ENCODE results near the gene PPP1R13B.
"Not testable (repeated sequence)": the region's sequence is repeated elsewhere in the genome, so short reads cannot be mapped to it uniquely, and the experiment has no call there.

The PPP1R13B gene

DNA sequence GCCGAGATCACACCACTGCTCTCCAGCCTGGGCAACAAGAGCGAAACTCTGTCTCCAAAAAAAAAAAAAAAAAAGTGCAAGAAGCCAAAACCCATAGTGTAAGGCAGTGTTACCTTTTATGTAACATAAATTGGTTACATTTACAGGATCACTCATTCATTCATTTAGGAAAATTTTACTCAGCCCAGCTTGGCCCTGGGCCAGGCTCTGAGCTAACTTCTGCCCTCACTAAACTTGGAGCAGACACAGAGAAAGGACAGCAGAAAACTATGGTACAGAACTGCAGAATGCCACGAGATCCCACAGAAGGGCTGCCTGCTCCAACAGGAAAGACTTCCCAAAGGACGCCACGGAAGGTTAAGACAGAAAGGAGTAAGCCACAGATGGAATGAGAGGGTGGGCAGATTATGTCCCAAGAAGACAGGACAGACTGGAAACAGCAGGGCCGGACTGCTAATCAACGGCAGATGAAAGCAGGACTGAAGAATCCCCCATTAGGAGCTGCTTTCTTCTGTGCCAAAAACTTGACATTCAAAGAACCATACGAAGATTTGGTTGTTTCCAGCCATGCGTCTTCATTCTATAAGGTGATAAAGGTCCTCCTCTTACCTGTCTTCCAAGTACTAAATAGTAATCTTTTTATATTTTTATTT lies 18.9 kb downstream of the PPP1R13B start:
- no peak for DNase-seq

DNA sequence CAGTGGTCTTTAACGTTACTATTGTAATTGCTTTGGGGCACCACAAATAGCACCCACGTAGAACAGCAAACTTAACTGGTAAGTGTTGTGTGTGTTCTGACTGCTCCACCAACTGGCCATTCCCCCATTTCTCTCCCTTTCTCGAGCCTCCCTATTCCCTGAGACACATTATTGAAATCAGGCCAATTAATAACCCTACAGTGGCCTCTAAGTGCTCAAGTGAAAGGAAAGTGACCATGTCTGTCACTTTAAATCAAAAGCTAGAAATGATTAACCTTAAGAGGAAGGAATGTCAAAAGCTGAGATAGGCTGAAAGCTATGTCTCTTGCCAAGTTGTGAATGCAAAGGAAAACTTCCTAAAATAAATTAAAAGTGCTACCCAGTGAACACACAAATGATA lies 22.3 kb downstream of the PPP1R13B start:
- DNase-seq, result no peak

DNA sequence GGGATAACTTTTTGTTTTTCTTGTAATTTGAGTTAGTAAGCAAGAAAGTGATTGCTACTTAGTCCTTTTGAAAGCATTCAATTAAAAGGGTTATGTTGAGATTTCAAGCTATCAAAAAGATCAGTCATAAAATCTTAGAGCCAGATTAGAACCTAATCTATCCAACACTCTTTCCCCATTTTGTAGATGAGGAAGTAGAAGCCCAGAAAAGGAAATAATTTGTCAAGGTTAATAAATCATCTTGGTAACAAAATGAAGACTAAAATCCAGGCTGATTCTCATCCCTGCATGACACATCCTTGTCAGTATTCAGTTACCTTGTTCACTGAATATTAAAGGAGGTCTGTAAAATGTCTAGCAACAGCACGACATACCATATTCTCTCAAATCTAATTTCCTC lies 26.5 kb downstream of the PPP1R13B start:
- DNase-seq, result no peak

DNA sequence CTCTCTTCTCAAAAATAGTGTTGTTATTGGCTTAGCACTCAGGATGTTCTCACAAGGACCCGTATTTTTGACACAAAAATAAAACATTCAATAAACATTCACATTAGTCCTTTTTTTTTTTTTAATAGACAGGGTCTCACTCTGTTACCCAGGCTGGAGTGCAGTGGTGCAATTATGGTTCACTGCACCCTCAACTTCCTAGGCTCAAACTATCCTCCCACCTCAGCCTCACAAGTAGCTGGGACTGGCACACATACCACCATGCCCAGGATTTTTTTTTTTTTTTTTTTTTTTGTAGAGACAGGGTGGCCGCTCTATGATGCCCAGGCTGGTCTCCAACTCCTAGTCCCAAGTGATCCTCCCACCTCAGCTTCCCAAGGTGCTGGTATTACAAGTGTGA lies 27.0 kb downstream of the PPP1R13B start:
- DNase-seq, result no peak

DNA sequence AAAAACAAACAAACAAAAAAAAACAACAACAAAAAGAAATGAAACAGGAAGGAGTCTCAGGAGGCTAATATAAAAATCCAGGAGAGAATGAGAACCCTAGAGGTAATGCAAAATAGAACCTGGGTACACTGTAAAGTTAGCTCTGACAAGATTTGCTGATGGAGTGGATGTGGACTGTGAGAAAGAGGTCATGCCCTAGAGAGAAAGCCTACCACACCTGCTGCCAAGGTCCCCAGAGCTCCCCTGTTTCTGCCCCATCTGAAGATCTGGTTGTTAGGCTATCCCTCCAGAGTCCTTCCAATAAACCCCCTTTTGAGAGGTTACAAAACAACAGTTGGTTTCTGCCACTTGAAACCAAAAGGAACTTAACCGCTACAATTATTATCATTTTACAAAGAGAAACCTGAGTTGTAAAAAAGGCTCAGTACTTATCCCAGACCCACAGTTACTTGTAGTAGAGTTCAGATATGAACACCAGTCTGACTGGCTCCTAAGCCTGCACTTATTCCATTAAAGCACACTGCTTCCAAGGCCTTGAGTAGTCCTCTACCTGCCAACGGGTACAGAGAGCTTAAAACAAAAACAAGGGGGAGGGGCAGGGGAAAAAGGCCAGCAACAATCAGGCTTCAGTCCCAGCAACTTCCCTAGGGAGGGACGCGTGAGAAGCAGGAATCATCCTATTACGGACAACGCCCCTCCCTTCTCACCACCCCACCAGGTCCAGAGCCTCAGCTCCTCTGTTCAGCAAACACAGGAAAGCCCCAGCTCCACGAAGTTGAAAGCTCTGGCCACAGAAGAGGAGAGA lies 27.7 kb downstream of the PPP1R13B start:
- DNase-seq, result no peak

DNA sequence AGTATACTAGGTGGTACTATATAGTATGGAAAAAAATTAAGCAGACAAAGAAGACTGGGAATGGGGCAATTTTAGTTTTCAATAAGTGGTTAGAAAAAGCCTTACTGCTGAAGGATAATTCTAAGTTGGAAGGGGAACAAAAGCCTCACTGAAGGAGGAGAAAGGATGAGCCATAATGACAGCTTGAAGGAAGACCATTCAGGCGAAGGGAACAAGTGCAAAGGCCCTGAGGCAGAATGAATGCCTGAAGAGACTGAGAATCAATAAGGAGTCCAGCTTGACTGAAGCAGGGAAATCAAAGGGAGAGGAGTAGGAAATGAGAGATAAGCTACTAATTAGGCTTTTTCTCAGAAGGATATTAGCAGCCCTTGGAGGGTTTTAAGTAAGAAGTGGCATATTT lies 28.5 kb downstream of the PPP1R13B start:
- DNase-seq, result no peak

DNA sequence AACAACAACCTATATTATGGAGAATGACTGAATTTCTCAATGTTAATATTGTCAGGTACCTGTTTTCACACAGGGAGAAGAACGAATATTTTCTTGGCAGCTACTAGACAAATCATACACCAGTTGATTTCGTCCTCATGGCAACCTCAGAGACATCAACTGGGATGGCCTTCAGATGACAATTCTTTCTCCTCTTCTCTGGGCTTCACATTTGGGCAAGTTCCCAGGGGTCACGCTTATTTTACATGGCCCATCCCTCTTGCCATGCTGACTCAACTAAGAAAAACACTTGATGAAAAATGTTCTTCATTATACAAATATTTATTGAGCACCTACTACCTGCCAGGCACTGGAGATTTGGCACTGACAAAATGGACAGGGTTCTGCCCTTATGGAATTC lies 29.0 kb downstream of the PPP1R13B start:
- DNase-seq, result no peak

DNA sequence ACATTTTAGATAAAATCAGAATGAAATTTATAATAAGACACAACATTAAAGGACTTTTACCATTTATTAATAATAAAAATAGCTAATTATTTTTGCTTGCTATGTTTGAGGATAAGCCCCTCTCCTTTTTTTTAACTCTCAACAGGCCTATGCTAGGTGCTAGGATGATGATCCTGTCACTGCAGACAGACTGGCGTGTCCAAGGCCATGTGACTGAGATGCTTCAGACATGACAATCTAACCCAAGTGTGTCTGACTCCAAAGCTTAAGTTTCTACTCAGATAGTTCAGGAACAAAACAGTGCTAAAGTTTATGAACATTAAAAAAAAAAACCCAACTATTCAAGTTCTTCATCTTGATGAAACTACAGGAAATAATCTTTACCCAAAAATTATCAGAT lies 29.8 kb downstream of the PPP1R13B start:
- no peak for DNase-seq

DNA sequence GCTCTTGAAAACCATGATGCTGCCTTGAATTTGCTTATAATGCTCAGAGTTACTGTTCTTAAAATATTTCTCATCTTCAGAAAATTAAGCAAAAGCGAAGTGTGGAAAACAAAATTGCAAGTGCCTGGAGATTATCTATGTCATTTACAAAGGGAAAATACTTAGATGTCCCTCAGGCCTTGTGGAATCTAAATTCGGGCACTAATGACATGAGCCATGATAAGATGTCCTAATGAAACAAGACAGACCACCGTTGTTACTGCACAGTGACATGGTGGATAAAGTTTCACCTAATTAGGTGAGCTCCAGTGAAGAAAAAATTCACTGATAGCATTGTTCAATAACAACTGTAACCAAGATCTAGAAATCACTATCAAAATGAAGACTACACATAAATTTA lies 30.4 kb downstream of the PPP1R13B start:
- DNase-seq, result no peak

DNA sequence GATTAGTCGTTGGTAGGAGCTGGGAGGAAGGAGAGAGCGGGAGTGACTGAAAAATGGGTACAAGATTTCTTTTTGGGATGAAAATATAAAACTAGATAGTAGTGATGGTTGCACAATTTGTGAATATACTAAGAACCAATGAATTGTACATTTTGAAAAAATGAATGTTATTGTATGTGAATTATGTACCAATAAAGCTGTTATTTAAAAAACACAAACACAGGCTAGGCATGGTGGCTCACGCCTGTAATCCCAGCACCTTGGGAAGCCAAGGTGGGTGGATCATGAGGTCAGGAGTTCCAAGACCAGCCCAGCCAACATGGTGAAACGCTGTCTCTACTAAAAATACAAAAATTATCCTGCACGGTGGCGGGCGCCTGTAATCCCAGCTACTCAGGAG lies 32.1 kb downstream of the PPP1R13B start:
- no peak for DNase-seq

DNA sequence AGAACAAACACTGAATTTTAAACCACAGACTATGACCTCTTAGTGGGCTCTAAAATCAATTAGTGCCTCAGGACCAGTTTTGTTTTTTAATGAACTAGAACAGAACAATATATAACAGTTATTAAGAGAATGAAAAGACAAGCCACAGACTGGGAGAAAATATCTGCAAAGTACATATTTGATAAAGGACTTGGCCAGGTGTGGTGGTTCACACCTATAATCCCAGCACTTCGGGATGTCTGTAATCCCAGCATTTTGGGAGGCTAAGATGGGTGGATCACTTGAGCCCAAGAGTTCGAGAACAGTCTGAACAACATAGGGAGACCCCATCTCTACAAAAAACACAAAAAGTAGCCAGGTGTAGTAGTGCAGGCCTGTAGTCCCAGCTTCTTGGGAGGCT lies 36.2 kb downstream of the PPP1R13B start:
- no peak for DNase-seq

DNA sequence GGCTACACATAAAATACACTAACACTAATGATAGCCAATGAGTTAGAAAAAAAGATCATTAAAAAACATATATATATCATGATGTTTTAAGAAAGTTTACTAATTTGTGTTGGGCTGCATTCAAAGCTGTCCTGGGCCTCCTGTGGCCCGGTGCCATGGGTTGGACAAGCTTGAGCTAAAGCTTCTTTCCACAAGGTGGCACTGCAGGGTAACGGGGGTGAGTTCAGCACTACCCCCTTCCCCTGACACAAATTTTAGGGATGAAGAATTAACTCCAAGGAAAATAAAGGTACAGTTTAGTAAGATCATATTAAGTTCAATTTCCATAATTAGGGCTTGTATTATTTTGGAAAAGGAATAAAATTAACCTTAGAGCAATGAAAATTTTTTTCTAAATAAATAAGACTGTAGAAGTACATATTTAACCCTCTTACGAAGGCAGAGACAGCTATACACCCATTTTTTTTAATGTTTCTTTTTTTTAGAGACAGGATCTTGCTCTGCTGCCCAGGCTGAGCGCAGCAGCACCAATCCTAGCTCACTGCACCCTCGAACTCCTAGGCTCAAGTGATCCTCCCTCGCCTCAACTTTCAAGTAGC lies 38.9 kb downstream of the PPP1R13B start:
- peak; percentile 67 to 74 for DNase-seq

DNA sequence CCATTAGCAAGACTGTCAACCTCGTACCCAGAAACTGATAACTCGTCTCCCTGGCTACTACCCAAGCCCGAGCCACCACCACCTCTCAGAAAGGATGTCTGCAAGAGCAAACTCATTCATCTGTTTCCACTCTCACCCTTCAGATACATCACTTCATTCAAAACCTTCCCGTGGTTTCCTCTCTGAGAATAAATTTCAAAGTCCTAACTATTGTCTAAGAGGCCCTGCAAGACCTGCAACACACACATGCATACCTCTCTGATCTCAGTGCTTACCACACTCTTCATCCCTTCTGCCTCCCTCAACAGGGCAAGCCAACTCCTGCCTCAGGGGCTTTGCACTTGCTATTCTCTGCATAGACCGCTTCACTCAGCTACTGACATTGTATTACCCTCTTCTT lies 40.6 kb downstream of the PPP1R13B start:
- DNase-seq, result no peak

DNA sequence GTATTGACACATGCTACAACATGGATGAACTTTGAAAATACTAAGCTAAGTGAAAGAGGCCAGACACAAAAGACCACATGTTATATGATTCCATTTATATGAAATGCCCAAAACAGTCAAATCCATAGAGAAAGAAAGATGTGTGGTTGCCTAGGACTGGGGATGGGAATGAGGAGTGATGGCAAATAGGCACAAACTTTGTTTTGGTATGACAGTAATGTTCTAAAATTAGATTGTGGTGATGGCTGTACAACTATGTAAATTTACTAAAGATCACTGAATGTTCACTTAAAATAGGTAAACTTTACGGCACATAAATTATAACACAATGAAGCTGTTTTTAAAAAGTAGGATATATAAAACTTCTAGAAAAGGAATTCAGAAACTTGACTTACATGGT lies 41.7 kb downstream of the PPP1R13B start:
- DNase-seq, result no peak

DNA sequence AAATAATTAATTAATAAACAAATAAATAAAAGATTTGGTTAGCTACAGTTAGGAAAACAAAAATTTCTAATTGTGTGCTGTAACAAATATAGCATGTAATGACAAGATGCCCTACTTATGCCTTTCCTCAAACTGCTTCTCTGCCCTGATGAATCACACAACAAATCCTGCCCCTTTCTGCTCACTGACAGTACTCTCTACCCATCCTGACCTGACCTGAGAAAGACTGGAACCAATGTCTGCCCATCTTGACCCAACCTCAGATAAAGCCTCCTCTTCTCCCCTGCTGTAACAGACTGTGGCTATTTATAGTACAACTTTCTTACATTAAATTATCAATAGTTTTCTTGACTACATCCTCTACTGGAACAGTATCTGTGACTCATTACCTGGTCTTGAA lies 43.7 kb downstream of the PPP1R13B start:
- DNase-seq, result no peak

DNA sequence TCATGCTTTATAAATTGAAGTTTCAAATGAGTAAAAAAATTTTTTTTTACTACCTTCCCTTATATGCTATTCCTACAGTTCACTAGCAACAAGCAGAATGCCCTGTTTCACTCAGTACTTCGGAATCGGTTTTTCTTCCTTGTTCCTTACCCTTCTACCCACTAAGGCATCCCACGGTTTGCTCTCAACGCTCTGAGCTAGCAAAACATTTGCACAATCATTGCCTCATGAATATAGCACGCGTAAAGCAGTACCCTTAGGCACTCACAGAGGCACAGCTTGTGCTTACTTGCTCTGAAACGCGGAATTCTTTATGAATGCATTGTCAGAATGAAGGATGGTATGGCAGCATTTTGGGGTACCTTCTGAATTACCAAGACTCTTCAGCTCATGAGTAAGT lies 45.0 kb downstream of the PPP1R13B start:
- no peak for DNase-seq

DNA sequence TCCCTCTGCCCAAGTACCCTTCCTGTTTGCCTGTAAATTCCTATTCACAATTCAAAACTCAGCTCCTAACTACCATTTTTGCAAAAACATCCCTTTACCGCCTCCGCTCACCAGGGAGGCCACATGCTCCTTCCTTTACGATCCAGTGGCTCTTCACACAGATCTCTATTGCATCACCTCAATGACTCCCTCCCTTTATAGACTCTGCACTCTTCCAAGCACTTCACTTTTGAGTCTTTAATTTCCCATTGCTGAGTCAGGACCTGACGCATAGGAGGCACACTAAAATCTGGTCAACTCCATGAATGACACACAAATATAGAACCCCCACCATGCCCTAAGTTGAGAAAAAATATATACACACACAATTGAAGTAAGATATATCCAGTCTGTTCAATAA lies 45.9 kb downstream of the PPP1R13B start:
- DNase-seq, result peak in 1 of 2 experiments; percentile 8

DNA sequence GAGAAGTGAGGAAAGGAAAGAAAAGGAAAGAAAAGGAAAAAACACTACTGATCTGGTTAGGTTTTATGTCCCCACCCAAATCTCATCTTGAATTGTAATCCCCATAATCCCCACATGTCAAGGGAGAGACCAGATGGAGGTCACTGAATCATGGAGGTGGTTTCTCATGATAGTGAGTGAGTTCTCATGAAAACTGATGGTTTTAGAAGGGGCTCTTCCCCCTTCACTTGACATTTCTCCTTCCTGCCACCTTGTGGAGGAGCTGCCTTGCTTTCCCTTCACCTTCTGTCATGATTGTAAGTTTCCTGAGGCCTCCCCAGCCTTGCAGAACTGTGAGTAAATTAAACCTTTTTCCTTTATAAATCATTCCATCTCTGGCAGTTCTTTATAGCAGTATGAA lies 54.2 kb downstream of the PPP1R13B start:
- not testable (repeated sequence) for DNase-seq

DNA sequence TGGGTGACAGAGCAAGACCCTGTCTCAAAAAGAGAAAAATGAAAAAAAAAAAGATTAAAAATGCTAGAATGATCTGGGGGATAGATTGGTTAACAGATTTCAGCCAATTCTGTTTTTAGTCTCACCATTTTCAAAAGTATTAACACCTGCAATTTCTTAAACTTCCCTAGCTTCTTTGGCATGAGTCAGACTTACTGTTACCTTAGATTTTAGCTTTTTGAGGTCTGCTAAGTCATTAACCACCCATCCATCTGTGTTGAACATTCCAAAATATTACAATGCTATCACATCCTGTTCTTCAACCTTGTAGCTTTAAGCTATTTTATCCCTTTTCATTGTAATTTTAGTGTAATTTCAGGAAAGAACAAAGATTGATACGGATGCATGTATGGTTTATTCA lies 59.3 kb downstream of the PPP1R13B start:
- no peak for DNase-seq

DNA sequence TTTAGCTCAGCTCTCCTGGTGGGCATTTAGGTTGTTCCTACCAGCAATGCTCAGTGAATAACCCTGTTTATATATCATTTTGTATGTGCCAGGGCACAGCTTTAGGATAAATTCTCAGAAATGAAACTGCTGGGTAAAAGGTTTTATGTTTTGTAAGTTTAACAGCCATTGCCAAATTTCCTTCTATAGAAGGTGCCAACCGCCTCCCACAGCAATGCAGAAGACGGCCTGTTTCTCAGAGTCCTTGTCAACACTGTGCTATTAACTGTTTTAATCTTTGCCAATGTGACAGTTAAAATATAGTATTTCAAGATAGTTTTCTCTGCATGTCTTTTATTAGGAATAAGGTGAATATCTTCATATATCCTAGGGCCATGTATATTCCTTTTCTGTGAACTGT lies 65.0 kb downstream of the PPP1R13B start:
- no peak for DNase-seq

DNA sequence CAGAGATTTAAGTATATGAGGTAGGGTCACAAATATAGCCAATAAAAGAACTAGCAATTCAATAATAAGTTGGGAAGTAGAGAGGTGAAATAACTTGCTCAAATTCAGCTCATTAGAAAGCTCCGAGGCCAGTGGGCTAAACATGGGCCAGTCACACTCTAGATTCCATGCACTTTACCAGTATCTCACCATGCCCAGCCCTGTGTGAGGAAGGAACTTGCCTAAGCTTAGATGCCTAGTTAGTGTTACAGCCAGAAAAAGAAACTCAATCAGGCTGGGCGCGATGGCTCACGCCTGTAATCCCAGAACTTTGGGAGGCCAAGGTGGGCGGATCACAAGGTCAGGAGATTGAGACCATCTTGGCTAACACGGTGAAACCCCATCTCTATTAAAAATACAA lies 71.1 kb downstream of the PPP1R13B start:
- DNase-seq, result not testable (repeated sequence)

DNA sequence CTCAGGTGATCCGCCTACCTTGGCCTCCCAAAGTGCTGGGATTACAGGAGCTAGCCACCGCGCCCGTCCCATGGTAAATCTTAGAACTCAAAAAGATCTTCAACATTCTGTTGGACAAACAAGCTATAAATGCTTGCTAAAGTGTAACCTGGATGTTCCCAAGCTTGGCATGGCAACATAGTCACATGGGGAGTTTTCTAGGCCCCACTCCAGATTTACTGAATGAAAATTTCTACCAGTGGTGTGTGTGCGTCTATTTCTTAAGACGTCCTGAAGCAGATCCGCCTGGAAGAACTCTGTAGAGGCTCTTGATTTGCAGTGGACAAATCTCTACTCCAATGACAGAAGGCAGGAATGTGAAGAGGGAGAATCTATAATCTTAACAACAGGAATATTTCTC lies 71.9 kb downstream of the PPP1R13B start:
- no peak for DNase-seq

DNA sequence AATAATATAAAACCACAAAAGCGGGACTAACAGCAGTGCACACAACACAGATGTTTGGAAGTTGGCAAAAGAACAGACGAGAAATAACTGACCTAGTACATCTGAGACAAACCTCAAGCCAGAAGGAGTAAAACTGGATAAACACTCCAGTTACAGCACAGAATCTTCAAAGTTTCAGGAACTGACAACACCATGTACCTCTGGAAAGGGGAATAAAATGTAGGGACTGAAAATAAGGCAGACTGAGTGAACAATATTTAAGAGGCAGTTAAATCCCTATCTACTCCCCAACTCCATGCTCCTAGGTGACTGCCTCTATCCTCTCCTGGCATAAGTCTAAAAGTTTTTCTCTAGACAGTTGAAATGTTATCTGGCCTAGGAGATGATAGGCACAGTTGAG lies 73.9 kb downstream of the PPP1R13B start:
- no peak for DNase-seq

DNA sequence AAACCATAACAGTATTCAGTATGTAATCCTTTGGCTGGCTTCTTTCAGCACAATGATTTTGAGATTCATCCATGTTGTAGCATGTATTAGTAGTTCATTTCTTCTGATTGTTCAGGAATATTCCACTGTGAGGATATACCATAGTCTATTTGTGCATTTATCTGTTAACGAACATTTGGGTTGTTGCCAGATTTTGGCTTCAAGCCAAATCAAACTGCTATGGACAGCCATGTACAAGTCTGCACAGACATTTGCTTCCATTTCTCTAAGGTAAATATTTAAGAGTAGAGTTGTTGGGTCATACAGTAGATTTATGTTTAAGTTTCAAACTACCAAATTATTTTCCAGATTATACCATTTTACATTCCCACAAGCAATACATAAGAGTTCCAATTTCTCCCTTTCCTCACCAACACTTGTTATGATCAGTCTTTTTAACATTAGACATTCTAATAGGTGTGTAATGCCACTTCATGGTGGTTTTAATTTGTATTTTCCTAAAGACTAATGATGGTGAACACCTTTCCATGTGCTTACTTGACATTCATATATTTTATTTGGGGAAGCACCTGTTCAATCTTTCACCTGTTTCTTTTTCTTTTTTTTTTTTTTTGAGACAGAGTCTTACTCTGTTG lies 75.2 kb downstream of the PPP1R13B start:
- DNase-seq, result no peak
